Upper lobe of right lung (tissue), 1 donor: Measurements from ENCODE around the gene KDM3A. TPM values are rescaled to one million over a fixed set of nuclear protein-coding genes. Genes with fewer than 3 reads are reported as not detected.

Experiments used
- ATAC-seq: fragments of 200-7000 bp; cut with Tn5 transposase; one replicate; pipeline ENCODE4 v1.9.1; 2020; ENCODE audit warnings: mild to moderate bottlenecking, moderate library complexity
- DNase-seq: peaks from one replicate; pipeline ENCODE4 v3.0.0-alpha.2; 2020
- H3K27ac ChIP-seq: fragments of 200-600 bp; one replicate; pipeline ENCODE4 v1.8.0; 2022
- H3K27me3 ChIP-seq: fragments of 200-600 bp; one replicate; pipeline ENCODE4 v1.8.0; 2022; ENCODE audit warnings: mild to moderate bottlenecking
- H3K36me3 ChIP-seq: fragments of 200-600 bp; one replicate; pipeline ENCODE4 v1.8.0; 2022
- H3K4me1 ChIP-seq: fragments of 200-600 bp; one replicate; pipeline ENCODE4 v1.8.0; 2022
- H3K4me3 ChIP-seq: fragments of 200-600 bp; one replicate; pipeline ENCODE4 v1.8.0; 2022; ENCODE audit warnings: mild to moderate bottlenecking
- H3K9me3 ChIP-seq: fragments of 200-600 bp; one replicate; pipeline ENCODE4 v1.8.0; 2022
- CTCF ChIP-seq: fragments of 200-600 bp; IDR thresholded peaks from one replicate; pipeline ENCODE4 v1.8.0; 2022; ENCODE audit warnings: antibody characterized with exemption
- intact Hi-C: fragments of 100-400 bp; cut with DNase I; formaldehyde crosslinking; loops from one replicate; pipeline ENCODE4 v1.11.0; 2022
- total RNA-seq: library from RNA; stranded (reverse); fragmentation: NEBNext Ultra II Directional; extraction: Animal tissue kit (Norgen Biotek cat#: 25700); gene quantifications from one replicate; pipeline ENCODE4 v1.2.1, GENCODE V29; 2021
- donor health status: DM: no; HTN: yes; CAD: no; lungs with severe emphysema.

The KDM3A gene
- total RNA-seq, 1 donor from 2014 or later = 49.1 TPM

GRCh38 chr2:86477349-86477748 is 36.2 kb downstream of the KDM3A start:
- TF ChIP-seq CTCF = no peak
- Histone ChIP-seq H3K27ac (no peak overlapping the region), H3K27me3 (no peaks in the 10 kb centered on the region), H3K4me3 (no peak overlapping the region), H3K9me3 (no peaks in the 10 kb centered on the region), H3K4me1 (peaks cover under 1% of the 10 kb centered on the region), H3K36me3 (peaks cover 97% of the 10 kb centered on the region)
- DNase-seq = no peak
- intact Hi-C loops = no loop called here
- peak; percentile 20 for ATAC-seq

GRCh38 chr2:86480105-86480504 is 38.9 kb downstream of the KDM3A start:
- peak; percentile 82 for ATAC-seq
- no peaks in the 10 kb centered on the region for H3K9me3 ChIP-seq
- no peaks in the 10 kb centered on the region for H3K27me3 ChIP-seq
- peaks cover 12% of the 10 kb centered on the region for H3K4me1 ChIP-seq
- TF ChIP-seq CTCF = no peak
- no peak overlapping the region for H3K4me3 ChIP-seq
- H3K27ac ChIP-seq = peak overlapping the region; percentile 37
- DNase-seq = no peak
- intact Hi-C loops = no loop called here
- H3K36me3 ChIP-seq = peaks cover 100% of the 10 kb centered on the region

GRCh38 chr2:86482034-86482433 is 40.9 kb downstream of the KDM3A start:
- H3K4me1 ChIP-seq = peaks cover 12% of the 10 kb centered on the region
- H3K4me3 ChIP-seq = no peak overlapping the region
- intact Hi-C loops = no loop called here
- H3K36me3 ChIP-seq = peaks cover 100% of the 10 kb centered on the region
- DNase-seq = no peak
- no peak for ATAC-seq
- H3K27me3 ChIP-seq = no peaks in the 10 kb centered on the region
- H3K9me3 ChIP-seq = no peaks in the 10 kb centered on the region
- no peak for TF ChIP-seq CTCF
- H3K27ac ChIP-seq = peak overlapping the region; percentile 55

GRCh38 chr2:86484385-86484784 is 43.2 kb downstream of the KDM3A start:
- no peak for ATAC-seq
- Histone ChIP-seq H3K4me3 (no peak overlapping the region), H3K36me3 (peaks cover 99% of the 10 kb centered on the region), H3K27me3 (no peaks in the 10 kb centered on the region), H3K27ac (no peak overlapping the region), H3K9me3 (no peaks in the 10 kb centered on the region), H3K4me1 (peaks cover 12% of the 10 kb centered on the region)
- intact Hi-C loops = no loop called here
- DNase-seq = no peak
- no peak for TF ChIP-seq CTCF

- intact Hi-C loops = no loop called here
- TF ChIP-seq CTCF = no peak
- Histone ChIP-seq H3K27ac (no peak overlapping the region), H3K27me3 (no peaks in the 10 kb centered on the region), H3K9me3 (no peaks in the 10 kb centered on the region), H3K4me3 (no peak overlapping the region), H3K4me1 (peaks cover 12% of the 10 kb centered on the region), H3K36me3 (peaks cover 99% of the 10 kb centered on the region)
- DNase-seq (no peak), ATAC-seq (no peak)
Observed at GRCh38 chr2:86485103-86485502, 43.9 kb downstream of the KDM3A start.

- no peak for DNase-seq
- no peak overlapping the region for H3K4me3 ChIP-seq
- H3K27ac ChIP-seq = no peak overlapping the region
- H3K27me3 ChIP-seq = no peaks in the 10 kb centered on the region
- intact Hi-C loops = no loop called here
- H3K4me1 ChIP-seq = peaks cover 12% of the 10 kb centered on the region
- peaks cover 99% of the 10 kb centered on the region for H3K36me3 ChIP-seq
- ATAC-seq = no peak
- no peak for TF ChIP-seq CTCF
- no peaks in the 10 kb centered on the region for H3K9me3 ChIP-seq
Observed at GRCh38 chr2:86485802-86486201, 44.6 kb downstream of the KDM3A start.
